GM18861 (cell line): Measurements from ENCODE around the gene PRSS48.
"Not testable (repeated sequence)": the region's sequence is repeated elsewhere in the genome, so short reads cannot be mapped to it uniquely, and the experiment has no call there.

Source experiments
- ATAC-seq: cut with Tn5 transposase; IDR thresholded peaks from one replicate; pipeline ENCODE4 v1.9.1; 2021; ENCODE audit not compliant: unreplicated experiment

The PRSS48 gene

DNA sequence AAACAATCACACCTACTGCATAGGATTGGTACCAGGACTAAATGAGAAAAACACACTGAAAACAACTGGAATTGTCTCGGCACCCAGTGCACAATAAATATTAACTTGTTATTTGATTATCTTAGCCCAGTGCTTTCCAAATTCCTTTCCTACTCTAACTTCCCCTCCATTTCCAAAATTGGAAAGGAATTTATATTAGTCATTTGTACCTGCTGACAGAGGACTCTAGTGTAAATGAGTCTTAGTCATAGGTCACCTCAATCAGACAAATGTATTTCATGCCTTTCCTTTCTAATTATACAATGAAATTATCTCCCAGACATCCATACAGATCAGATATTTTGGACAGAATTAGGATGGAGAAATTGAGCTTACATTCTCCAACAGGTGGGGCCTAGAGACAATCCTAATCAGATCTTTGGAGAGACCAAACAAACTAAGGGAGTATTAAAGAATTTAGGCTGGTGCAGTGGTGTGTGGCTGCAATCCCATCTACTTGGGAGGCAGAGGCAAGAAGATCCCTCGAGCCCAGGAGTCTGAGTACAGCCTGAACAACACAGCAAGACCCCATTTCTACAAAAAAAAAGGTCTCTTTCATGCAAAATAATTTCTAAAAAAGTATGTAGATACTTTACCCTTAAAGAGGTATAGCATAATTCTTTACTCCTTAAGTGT, 38.4 kb downstream of the PRSS48 start:
- ATAC-seq = no peak

DNA sequence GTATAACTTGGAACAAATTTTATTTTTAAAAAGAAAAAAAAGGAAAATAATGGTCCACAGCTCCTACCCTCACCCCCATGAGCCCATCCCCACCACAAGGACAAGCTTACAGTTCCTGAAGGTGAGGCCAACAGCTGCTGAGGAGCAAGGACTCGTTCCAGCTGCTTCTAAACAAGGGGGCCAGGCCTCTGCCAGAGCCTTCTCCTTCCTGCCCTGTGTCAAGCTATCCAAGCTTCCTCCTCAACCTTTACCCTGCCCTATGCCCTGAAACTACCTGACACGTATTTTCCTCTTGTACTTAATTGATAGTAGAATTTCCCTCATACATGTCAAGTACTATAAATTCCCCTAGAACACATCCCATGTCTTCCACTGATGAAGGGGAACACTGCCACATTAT, 39.7 kb downstream of the PRSS48 start:
- ATAC-seq = no peak

DNA sequence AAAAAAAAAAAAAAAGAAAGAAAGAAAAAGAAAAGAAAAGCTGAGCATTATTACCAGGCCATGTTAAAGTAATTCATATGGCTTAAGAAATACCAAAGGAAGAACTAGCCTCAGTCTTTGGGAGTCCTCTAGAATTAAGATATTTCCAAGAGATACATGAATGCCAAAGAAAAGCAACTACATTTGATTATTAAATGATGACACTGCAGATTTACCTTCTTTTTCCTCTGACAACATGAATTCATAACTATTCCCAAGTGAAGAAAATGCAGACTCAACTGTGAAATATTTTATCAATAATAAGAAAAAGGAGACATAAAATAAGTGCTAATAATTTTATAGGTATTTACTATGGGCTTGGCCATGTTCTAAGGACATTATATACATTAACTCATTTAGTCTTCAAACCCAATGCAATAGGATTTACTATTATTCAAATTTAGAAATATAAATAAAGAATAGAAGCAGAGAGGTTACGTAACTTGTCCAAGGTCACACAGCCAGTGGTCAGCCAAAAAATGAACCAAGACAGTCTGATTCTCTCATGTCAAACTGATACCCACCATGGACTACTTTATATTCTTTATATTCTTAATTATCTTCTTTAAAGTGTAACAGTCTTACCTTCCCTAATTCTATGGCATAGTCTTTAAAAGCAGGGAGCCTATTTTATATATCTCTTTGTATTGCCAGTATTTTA, 41.5 kb downstream of the PRSS48 start:
- ATAC-seq = no peak

DNA sequence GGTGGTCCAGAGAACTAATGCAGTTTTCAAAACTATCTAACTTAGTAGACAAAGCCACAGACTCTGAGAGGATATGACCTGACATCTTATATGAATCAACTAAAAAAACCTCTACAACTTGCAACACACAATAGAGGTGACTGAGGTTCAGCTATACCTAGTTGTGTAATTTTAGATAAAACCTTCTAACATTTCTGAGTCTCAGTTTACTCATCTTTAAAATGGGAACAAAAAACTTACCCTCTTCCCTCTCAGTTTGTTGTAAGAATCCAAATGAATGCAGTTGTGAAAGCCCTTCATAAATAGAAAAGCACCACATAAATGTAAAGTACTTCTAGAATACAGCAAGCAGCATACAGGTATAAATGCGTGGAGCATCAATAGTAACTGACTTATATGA, 42.5 kb downstream of the PRSS48 start:
- ATAC-seq = no peak

DNA sequence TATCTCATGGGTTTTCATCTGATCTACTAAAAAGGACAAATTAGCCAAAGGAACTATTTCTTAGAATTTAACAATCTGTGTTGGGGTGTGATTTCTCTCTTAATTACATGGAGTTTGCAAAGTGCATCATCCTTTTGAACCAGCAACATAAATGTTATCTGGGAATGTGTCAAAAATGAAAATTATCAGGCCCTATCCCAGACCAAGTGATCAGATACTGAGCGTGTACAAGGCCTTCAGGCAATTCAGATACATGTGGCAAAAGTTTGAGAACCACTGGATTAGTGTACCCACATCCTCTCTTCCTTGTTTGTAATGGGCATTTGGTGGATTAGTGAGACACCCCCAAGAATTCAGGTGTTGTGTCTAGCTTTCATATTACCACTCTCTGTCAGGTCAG, 44.6 kb downstream of the PRSS48 start:
- ATAC-seq = no peak

DNA sequence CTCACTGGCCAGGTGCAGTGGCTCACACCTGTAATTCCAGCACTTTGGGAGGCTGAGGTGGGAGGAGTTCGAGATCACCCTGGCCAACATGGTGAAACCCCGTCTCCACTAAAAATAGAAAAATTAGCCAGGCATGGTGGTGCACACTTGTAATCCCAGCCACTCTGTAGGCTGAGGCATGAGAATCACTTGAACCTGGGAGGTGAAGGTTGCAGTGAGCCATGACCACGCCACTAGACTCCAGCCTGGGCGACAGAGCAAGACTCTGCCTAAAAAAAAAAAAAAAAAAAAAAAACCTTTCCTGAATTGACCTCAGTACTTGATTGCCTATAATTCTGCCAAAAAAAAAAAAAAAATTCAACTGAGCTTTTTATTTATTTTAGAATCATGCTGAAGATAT, 45.2 kb downstream of the PRSS48 start:
- ATAC-seq = not testable (repeated sequence)

DNA sequence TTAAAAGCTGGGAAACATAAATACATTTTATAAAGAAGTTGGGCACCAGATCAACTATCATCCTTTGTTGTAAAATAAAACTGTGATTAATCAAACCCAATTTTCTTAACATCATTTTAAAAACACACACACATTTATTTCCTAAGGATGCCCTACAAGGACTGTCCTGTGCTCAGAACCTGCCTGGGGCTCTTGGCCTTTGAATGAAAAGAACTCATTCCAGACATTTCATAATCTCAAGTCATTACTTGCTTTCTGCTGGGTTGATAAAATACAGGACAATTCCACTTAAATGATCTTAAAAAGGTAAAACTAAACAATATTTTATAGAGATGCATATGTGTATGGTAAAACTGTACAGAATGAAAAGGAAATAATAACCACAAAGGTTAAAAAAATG, 45.6 kb downstream of the PRSS48 start:
- no peak for ATAC-seq

DNA sequence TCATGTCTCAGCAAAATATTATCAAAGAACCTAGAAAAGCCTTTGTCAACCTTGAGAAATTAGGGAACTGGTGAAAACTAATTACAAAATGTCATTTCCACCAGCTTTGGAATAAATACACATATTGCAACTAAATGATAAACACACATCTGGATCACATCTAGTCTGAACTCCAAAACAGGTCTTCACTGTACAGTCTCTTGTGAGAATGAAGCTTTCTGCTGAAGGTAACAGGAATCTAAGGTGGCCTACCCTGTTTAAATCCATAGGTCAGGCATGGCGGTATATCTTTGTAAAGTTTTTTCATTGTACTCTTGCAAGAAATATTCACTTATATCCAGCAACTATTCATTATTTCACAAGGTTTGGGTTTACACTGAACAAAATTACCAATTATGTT, 46.7 kb downstream of the PRSS48 start:
- no peak for ATAC-seq

DNA sequence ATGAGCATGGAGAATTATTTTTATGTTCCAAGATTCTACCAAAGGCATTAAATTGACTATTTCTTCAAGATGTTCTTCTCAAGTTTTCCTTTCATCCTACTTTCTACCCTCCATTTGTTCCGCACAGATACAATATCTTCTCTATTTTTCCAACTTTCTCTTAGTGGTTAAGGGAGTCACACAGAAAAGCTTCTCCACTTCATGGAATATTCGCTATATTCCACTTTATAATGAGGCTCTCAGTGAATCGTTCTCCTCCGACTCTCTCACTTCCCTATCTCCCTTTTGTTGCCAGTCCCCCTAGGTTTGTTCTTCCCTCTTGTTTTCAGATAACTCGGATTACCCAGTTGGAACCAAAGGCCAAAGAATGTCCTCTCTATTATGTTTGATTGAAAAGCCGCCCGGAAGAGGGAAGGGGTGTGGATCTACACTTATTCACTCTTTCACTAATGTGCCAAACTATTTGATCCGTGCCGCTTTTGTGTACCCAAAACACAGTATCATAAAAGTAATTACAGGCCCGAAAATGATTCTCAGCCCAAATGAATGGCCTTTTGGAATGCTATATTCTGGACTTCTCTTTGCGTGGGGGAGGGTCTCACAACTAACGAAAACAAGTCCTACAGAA, 47.3 kb downstream of the PRSS48 start:
- ATAC-seq = no peak

DNA sequence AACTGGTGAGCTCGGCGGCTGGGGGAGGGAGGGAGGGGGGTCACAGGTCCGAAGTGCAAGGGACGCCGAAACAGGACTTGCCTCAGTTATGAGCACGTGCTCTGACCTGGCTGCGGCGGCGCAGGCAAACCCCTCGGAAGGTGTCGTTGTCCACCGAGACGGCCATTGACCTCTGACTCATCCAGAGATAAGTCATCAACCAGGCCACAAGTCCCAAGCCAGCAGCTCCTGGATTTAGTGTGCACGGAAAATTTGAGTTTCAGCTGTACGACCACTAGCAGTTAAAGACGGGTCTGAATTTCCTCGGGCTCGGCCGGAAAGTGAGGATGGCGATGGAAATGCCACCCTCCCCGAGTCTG, 47.8 kb downstream of the PRSS48 start:
- no peak for ATAC-seq

DNA sequence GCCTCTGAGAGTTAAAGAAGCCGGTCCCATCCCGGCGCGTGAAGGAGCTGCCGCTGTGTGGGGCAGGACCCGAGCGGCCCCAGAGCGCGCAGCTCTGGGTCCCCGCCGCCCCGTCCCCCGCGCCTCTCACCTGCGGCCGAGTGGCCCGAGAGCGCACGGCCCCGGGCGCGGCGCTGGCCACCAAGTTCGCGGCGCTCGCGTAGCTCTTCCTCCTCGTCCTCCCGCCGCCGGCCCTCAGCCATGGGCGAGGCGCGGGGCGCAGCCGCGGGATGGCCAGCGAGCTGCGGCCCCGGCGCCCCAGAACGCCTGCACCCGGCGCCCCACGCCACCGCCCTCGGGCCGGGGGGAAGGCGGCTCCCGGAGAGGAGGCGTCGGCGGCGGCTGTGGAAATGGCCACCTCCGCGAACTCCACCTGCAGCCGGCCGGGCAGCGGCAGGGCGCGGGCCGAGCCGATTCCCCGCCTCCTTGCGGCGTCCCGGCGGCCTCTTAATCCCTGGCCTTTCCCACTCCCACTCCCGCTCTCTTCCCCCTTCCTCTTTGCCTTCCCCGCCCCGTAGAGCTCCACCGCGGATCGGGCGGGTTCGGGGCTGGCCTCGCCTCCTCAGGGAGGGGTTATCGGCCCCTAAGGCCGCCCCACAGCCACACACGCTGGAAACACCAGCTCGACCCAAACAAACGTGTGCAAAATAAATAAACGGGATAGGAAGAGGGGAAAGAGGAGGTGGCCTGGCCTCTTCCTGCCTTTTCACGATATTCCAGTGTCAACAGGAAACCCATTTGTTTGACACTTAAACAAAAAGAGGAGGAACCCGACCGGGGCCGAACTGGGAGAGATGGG, 48.4 kb downstream of the PRSS48 start, which contains the start of gene SH3D19:
TSS of gene SH3D19 (minus strand) at position 495 of the 838 bp plus-strand sequence. CDS start at position 242, 253 bp downstream.
- no peak for ATAC-seq

DNA sequence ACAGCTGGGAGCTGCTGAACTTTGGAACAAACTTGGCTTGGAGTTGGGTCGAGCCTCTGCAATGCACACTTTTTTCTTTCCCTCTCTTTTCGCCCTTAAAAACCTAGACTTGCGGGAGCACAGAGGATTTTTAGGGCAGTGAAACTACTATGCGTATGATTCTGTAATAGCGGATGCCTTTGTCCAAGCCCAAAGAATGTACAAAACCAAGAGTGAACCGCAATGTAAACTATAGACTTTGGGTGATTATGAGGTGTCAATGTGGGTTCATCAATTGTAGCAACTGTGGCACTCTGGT, 48.9 kb downstream of the PRSS48 start:
- ATAC-seq = no peak

DNA sequence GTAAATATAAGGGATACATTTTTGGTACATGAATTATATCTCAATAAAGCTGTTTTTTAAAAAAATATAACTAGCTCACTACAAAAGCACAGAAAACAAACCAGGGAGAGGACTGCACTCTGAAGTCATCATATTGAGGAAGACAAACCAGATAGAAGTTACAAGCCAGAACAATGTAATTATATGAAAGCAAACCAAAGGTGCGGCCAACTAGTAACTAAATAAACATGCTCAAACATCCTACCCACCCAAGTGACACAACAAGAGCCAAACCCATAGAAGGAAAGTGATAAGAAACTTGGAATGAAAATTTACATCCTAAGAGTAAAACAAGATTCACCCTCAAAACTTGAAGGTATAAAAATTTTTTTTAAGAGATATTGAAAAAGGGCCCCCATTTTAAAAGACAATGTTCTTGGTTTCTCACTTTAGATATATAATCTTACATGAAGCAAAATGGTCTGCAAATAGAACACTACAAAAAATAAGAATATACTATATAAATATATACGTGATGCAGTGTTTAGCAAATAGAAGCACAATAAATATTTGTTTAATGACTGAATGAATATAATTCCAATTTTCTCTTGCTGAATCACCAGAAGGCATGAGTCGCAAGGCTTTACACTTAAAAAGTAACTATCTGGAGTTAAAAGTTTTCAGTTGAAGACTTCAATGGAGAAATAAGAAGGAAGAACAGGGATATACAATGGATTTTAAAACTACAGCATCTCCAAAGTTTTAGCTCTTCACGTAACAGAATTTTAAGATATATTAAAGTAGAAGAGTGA, 52.5 kb downstream of the PRSS48 start:
- no peak for ATAC-seq

DNA sequence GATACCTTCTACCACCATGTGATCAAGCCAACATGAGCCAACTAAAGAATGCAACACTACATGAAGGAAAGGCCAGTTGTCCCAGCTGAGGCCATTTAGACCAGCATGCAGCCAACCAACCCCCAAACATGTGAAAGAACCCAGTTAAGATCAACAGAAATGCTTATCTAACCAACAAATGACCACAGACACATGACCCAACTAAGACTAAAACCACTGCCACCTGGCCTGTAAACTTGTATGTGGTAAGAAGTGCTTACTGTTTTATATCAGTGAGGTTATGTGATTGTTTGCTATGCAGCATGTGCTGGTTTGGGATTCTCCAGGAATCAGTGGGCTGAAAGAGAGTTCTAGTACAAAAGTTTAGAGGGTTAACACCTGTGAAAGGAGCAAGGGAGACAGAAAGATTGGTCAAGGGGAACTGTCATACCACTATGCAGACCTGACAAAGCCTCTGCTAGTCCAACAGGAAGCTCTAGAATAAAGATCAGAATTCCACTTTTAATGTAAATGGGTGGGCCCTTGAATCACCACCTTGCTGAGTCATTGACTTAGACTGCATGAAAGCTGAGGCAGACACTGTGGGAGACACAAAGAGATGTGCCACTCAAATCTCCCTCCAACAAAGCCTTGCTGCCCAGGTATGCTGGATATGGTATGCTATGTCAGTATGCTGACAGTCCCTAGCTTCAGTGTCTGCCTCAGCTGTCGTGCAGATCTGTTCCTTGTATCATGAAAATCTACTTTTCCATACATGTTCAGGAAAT, 54.5 kb downstream of the PRSS48 start:
- no peak for ATAC-seq

DNA sequence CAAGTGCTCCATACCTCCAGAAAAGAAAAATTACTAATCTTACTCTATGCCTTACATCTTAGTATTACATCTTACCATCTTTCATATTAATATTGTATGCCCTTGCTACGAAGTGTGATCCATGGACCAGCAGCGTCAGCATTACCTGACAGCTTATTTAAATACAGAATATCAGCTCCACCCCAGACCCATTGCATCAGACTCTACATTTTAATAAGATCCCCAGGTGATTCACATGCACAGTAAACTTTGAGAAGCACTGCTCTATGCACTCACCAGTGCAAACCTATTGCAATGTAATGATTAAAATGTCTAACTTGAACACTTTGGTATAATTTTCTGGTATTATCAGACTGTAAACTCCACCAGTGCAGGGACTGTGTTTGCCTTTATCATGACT, 62.5 kb downstream of the PRSS48 start:
- no peak for ATAC-seq

DNA sequence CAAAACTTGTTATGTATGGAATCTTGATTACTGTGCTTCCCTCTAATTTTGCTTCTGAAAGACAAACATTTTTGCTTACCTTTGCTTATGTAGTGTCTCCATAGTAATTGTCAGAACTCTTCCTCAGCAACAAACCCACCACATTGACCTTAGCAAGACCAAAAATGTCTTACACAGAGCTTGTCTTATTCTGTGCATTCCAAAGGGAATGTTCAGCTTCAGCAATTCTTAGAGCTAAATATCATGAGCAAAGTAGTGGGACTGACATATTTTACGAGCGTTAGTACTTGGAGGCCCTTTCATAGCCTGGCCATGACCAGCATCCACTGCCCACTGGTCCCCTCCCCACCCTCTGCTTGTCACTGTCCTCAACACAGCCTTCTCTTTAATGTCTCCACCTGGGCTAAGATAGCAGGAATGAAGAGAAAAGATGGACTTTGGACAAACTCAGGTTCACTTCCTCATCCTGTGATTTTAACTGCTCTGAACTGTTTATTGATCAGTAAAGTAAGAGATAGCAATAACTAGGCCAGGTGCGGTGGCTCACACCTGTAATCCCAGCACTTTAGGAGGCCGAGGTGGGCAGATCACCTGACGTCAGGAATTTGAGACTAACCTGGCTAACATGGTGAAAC, 63.9 kb downstream of the PRSS48 start:
- ATAC-seq = no peak
